Activated CD4-positive, CD25-positive, alpha-beta regulatory T cell treated with anti-CD3 and anti-CD28 coated beads, Interleukin-2, amount 50 U/mL, for 16 hours (primary cell): ENCODE measurements around the gene APOD.

Source experiments
- DNase-seq: peaks from one replicate; pipeline ENCODE4 v3.0.0-alpha.2; 2020; ENCODE audit warnings: low read depth, low spot score

APOD gene

DNA sequence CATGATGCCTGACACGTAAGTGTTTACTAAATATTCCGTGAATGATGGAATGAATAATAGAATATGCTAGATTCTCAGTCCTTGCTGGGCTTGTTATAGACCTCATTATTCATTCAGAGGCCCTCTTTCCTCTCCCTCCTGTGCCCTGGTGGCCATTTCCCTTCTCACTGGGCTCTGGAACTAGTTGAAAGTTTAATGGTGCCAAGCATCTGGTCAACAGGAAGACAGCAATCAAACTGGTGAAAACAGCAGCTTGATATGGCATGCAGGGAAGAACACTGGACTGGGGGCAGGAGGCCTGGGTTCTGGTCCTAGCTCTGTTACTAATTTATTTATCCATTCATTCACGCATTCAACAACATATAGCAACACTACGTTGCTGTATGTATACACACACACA is 3.7 kb upstream of the APOD start:
- no peak for DNase-seq

DNA sequence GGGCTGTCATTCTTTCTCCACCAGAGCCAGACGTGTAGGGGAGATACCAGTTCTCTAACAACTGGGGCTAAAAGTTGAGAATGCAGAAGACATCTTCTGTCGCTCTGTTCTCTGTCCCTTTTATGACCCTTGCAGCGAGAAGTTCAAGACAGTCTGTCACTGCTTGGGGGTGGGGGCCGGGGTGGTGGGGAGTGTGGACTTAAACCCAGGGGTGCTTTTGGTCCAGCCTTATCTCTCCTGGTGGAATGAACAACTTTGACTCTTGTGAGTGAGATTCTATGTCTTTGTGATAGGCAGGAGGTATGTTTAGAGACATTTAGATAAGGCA is 767 bp upstream of the APOD start:
- no peak for DNase-seq

DNA sequence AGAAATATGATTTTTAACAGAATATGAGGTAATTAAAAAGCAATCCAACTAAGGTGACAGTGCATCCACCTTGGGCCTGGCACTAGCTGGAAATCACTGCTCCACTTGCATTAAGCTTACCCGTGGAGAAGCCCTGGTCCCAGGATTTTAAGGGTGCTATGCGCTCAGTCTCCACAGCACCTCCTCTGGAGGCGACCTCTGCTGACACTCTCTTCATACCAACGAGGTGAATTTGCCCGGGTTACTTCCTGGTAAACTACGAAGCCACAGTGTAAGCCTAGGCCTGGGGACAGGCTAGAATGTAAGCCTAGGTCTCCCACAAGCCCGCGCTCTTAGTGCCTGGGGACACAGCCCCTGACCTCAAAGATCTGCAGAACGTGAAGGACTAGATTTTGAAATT is 793 bp downstream of the APOD start:
- DNase-seq = no peak

DNA sequence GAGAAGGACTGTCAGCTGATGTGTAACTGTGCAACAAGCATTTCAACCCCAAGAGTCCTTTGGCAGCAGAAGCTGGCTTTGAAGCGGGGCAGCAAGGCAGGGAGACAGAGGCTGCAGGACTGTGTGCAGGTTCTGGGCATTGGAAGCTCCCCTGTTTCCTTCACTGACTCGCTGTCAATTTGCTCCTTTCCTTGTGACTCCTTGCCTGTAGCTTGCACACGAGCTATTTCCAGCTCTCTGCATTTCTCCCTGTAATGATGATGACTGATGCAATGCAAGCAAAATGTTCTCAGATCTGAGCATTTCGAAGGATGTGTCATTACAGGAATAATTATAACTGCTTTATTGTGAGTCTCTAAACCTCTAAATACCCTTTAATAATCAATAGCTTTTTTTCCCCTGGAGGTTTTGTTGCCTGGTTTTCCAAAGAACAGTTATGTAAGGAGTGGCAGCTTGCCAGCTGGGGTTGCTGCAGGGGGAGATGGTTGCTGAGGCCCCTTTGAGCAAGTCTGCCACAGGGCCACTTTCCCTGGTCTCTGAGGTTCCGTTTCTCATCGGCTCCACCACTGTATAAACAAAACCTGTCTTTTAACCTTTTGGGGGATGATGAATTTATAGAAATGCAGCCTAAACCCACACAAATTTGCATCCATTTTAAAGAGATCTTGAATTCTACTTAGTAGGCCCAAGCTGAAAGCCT is 2.8 kb downstream of the APOD start:
- no peak for DNase-seq

DNA sequence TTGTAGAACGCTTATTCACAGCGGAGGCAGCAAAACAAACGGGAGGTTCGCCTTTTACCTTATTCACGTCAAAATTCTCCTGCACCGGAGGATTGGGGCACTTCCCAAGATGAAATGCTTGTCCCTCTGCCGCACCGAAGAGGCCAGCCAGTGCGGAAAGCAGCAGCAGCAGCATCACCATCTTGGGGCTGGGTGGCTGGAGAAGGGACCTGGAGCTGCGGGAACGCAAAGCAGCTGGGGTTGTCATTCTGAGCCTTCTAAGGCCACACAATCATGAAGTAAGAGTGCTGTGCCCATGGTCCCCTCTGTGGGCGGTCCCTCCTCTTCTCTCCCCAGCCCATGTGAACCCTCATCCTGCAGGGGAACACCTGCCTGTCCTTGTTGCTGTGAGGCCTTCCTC is 4.5 kb downstream of the APOD start:
- DNase-seq = no peak

DNA sequence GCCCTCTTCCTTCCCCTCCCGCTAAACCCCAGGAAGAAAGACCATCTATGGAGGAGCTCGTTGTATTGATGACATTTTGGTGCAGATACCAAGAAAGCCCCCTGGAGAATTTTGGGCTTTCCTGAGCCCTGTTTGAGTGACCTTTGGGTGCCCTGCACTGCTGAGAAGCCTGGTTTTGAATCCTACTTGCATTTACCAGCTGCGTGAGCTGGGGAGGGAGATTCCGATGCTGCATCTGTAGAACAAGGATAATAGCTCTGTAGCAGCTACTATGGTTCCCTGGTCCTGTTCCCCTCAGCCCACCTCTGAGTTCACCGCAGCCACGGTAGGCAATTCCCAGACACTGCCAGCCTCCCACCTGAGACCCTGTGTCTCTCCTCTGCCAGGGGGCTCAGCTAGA is 5.2 kb downstream of the APOD start:
- DNase-seq = no peak

DNA sequence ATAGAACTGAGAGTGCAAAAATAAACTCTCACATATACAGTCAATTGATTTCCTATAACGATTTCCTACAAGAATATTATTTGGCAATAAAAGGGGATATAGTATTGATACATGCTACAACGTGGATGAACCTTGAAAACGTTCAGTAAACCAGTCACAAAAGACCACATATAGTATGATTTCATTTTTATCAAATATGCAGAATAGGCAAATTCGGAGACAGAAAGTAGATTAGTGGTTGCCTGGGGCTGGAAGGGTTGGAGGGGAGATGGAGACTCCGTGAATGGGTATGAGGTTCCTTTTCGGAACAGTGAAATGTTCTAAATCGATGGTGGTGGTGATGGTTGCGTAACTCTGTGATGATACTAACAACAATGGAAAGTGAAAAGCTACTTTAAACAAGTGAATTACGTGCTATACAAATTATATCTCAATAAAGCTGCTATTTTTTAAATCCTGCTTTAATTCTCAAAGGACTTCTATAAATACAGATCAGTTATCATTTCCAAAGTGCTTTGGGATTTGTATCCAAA is 6.0 kb downstream of the APOD start:
- DNase-seq = no peak

DNA sequence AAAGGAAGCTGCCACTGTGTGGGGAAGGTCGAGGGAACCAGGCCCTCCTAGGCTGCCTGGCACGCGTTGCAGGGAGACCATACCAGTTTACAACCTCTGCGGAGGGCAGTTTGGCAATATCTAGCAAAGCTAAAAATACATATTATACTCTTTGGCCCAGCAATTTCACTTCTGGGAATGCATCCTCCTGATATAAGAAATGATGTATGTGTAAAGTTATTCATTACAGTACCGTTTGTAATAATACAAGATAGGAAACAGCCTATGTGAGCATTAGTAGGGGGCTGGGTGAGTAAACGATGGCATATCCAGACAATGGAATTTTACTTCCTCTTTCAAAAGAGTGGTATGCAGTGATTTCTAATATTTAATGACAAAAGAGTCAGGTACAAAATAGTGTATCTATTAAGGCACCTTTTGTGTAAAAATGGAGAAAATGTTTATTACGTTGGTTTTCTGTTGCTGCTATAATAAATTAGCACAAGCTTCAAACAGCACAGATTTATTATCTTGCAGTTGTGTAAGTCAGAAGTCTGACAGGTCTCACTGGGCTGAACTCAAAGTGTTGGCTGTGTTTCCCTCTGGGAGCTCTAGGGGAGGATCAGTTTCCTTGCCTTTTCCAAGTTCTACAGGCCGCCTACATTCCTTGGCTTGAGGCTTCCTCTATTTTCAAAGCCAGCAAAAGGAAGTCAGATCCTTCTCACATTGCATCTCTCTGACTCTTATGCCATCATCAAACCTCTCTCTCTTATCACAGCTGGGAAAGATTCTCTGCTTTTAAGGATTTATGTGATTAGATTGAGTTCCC is 9.0 kb downstream of the APOD start:
- DNase-seq = no peak

DNA sequence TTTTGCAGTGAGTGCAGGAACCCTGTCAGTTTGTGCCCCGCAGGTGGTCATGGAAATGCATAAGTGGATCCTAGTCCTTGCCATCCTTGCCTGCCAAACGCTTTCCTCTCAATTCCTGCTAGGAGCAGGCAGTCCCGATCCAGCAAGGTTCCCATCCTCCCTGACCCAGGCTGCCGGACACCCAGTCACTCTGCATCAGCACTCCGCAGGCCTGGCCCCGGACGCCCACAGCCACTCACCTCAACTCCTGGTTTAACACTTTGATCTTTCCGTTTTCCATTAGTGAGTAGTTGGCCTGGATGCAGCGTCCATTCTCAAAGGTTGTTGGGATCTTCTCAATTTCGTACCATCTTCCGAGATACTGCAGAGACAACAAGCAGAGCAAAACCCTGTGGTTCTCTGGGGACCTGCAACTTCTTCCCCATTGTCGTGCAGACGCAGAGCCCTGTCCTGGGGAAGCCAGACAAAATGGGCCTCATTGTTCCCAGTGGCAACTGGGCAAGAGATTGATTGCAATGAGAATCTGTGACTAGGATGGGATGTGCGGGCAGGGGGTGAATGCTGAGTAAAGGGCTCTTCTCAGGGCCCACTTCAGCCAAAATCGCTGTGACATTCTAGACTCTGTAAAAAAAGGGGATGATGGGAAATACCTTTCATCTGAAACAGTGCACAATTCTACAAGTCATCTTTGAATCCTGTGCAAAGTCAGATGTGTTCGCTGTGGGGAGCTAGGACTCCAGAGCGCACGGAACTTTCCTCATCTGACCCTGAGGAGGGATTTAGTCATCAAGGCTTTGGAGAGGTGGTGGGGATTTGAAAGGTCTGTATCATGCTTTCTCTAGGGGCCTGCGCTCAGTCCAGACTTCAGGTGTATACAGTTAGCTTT is 9.9 kb downstream of the APOD start:
- DNase-seq = no peak

DNA sequence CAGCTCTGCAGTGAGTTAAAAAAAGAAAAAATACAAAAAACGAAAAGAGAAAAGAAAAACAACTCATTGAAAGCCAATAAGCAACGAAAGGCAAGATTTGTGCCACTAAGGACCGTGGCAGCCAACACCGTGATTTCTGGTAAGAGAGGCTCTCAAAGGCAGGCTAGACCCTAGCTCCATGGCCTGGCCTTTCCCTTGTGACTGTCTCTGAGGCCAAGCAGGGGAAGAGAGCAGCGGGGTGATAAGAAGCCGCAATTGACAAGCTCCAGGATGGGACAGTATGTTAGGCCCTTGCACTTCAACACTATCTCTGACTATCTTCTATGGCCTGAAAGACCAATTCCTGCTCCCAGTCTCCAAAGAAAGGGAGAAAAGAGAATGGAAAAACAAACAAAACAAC is 12.4 kb downstream of the APOD start:
- DNase-seq = no peak

DNA sequence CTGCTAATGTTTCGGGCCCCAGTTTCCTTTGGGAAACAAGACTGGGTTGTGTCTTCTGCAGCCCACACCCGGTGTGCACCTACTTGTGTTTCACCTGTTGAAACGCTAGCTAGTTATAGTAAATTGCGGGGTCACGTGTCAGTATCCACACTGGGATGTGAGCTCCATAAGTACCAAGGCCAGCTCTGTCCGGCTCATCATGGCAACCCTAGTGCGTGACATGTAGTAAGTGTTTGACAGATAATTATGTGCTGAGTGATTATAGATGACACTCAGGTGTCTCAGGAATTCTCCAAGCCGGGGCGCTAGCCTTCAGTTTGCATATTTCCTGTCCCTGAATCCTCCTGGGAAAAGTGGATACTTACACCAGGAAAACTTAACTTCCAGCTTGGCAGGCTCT is 12.8 kb downstream of the APOD start:
- DNase-seq = no peak

DNA sequence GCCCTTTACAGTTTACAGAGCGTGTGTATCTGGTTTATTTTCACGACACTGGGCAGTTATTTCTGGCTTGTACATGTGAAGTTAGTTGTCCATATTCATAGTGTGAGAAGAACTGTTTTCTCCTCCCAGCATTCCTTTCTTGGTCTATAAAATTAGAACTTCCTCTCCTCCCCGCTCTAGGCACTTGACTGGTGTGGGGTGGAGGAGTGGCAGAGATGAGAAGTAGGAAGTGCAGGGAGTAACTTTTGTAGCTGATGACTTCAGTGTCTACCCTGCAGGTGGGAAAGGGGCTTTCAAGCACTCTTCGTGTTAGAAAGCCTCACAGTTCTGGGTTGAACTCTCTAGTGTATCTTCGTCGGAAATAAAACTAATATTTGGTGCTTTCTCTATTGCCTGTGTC is 13.4 kb downstream of the APOD start:
- no peak for DNase-seq

DNA sequence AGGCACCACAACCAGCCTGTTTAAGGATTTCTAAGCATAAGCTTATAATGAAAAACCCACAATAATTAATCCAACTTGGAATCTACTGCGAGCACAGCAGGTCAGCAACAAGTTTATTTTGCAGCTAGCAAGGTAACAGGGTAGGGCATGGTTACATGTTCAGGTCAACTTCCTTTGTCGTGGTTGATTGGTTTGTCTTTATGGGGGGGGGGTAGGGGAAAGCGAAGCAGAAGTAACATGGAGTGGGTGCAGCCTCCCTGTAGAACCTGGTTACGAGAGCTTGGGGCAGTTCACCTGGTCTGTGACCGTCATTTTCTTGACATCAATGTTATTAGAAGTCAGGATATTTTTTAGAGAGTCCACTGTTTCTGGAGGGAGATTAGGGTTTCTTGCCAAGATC is 15.1 kb downstream of the APOD start:
- DNase-seq = no peak

DNA sequence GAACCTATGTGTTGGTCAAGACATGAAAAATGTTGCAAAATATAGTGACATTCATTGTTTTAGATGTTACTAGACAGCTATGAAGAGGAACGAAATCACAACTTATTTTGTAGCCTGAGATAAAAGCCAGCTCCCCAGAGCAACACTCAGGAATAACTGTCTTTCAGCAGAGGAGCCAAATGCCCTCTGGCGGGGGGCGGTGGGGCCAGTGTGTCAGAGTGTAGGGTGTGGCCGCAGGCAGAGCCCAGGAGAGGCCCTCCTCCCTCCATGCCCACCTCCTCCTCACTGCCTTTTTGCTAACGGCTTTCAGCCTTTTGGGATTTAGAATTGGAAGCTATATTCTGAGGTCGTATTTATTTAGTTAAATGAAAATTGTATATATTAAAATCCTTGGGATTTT is 16.9 kb downstream of the APOD start:
- no peak for DNase-seq

DNA sequence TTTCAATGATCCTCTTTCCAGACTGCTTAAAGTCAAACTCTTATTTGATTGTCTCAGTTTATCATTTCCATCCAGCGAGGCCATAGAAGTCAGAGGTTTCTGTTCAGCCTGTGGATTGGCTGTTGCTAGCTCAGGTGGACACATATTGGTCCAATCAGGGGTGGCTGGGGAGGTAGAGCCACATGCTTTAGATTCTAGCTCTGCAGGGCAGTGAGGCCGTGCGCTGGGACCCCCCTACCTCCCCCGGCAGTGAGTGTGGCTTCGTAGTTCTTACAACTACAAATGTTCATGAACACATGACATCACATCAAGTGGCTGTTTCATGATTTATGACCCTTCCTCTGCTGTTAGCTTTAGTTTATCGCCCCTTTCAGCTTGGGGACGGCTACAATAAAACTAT is 18.0 kb downstream of the APOD start:
- no peak for DNase-seq

DNA sequence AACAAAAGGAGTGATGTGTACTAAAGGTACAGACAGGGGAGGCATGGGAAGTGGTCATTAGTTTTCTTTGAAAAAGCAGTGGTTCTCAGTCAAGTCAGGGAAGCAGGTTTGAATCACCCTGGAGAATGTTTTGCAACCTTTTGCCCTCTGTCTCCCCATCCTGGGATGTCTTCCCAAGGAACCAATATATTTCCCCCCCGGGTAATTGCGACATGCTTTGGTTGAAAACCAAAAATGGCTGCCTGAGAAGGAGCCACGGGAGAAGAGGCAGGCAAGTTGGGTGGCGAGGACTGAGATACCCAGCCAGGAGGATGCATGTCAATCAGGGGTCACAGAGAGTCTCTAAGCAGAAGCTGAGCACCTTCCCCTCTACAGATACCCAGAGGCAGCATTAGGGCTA is 20.4 kb downstream of the APOD start:
- DNase-seq = no peak

DNA sequence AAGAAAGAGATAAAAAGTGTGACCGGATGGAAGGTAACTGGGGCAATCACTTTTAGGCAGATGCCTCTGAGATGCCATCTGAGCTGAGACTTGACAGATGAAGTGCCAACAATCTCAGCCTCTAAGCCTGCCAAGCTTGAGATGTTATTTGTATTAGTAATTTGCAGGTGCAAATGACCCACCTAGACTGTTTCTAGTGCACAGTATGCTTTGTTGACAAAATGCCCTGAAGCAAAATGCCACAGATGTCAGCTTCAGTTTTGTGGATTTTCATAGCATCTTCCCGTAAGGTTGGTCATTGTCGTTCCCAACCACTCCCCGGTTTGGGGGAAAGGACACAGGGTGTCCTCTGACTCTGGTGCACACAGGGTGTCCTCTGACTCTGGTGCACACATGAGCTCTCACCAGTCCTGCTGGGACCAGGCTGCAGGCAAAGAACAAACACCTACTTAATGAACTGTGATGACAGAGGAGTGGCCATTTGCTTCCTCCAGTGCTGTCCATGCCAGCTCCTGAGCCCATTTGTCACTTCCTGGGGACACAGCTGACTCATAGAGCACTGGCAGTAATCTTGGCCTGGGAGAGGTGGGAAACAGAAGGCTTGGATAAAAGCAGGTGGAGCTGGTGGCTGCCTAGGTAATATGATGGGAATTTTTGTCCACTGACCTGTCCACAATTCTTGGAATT is 23.9 kb downstream of the APOD start:
- no peak for DNase-seq

DNA sequence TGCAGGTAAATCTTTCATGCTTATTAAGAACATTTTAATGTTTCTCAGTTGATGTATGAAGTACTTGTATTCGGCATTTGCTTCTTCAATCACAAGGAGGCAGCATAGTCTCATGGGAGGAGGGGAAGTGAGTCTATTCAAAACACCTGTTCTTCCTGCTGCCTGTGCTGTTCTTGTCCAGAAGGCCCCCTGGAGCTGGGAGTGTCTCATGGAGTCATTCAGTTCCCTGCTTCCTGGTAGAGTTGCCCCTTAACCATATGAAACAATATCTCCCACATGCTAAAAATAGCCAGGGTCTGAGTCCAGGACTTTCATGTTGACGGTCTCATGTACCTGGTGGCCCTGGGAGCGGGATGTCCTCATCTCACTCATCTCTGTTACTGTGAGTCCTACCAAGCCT is 25.1 kb downstream of the APOD start:
- DNase-seq = no peak

DNA sequence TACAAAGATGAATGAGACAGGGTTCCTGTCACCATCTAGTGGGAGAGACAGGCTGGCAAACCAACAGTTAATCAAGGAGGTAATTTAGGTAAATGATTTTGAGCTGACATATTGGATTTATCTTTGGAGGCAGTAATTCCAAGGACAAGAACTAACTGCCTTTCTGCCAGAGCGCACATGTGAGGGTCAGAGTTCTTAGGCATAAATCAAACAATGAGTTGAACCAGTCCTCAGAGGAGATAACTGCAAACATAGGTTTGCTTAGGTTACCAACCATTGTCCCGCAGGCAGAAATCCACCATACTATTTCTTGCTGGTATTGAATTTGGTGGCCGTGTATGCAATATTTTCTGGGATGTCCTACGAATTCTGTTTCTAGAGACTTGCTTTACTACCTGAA is 26.4 kb downstream of the APOD start:
- no peak for DNase-seq

DNA sequence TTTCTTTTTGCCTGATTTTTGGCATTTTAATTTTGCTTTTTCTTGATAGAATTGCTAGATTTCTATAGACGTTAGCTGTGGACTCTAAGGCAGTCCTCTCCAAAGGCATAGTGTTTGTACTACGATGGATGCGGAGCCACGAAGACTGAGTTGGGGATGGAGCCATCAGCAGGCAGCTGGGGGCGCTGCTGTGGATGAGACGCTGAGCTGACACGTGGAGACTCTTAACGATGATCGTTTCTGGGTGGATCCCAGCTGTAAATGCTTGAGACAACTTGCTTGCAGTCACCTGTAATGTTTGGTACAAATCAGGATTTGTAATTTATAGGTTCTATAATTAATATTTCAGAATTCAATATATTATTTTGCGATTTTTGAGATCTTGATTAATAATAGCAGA is 27.4 kb downstream of the APOD start:
- no peak for DNase-seq

DNA sequence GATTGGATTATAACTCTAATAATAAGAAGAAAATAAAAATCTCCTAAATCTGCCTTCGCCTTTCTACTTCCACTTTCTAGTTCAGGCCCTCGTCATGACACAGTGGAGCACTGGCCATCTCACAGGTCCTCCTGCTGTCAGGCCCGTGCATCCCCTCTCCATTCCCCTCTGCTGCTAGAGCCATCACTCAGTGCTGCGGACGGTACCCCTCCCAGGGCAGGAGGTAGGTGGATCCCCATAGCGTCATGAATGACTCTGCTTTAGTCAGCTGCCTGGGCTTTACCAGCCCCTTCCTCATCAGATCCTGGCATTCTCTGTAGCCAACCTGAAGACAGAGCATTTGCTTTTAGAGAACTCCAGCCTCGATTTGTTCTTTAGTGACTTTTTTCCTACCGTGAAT is 28.6 kb downstream of the APOD start:
- DNase-seq = no peak

DNA sequence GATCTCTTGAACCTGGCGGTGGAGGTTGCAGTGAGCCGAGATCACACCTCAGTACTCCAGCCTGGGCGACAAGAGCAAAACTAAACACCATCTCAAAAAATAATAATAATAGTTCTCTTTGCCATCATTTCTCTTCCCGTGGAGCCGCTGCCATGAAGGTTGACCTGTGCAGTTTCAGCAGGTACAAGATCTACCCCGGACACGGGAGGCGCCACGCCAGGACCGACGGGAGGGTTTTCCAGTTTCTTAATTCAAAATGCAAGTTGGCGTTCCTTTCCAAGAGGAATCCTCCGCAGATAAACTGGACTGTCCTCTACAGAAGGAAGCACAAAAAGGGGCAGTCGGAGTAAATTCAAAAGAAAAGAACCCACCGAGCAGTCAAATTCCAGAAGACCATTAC is 29.3 kb downstream of the APOD start:
- no peak for DNase-seq
